Hematopoietic multipotent progenitor cell (in vitro differentiated cells): ENCODE data around the gene OR10V1. TPM values are rescaled to one million over a fixed set of nuclear protein-coding genes. Genes with fewer than 3 reads are reported as not detected.
"Not testable (repeated sequence)": the region's sequence is repeated elsewhere in the genome, so short reads cannot be mapped to it uniquely, and the experiment has no call there.

Experiments used
- DNase-seq, 3 donors: peaks; one replicate each; pipeline ENCODE4 v3.0.0-alpha.2; 2011 to 2015; ENCODE audit warnings: low read depth in 2 of 3, low spot score in 2 of 3
- total RNA-seq: library from RNA; depleted of rRNA; stranded (reverse); fragments of >200 nt; gene quantifications from one replicate; pipeline ENCODE4 v1.2.3, GENCODE V29; 2012

OR10V1 gene
- total RNA-seq, 1 donor: not detected

DNA sequence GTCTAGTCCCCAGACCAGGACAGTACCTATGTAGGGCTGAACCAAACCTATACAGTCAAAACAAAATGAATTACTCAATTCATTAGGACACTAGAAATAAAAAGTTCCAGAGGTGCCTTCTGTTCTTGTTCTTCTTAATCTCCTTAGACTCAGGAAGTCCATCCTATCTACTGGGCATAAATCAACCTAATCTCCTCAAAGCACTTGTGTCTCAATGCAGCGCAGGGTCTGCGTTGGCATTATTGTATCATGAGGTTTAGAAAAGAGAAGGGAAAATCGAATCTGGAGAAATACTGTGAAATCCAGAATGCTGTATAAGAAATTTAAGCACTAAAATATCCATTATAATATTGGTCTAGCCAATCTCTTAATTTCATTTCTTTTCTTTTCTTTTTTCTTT, 2.4 kb upstream of the OR10V1 start:
- DNase-seq: peak in 1 of 3 donors; percentile 25

- no peak for DNase-seq
These were observed 3.4 kb downstream of the OR10V1 start for GRCh38 chr11:59710136-59710847.

GRCh38 chr11:59708537-59708936, 5.1 kb downstream of the OR10V1 start:
- no peak for DNase-seq

- no peak for DNase-seq
These were observed 6.3 kb downstream of the OR10V1 start for GRCh38 chr11:59707371-59707770.

DNA sequence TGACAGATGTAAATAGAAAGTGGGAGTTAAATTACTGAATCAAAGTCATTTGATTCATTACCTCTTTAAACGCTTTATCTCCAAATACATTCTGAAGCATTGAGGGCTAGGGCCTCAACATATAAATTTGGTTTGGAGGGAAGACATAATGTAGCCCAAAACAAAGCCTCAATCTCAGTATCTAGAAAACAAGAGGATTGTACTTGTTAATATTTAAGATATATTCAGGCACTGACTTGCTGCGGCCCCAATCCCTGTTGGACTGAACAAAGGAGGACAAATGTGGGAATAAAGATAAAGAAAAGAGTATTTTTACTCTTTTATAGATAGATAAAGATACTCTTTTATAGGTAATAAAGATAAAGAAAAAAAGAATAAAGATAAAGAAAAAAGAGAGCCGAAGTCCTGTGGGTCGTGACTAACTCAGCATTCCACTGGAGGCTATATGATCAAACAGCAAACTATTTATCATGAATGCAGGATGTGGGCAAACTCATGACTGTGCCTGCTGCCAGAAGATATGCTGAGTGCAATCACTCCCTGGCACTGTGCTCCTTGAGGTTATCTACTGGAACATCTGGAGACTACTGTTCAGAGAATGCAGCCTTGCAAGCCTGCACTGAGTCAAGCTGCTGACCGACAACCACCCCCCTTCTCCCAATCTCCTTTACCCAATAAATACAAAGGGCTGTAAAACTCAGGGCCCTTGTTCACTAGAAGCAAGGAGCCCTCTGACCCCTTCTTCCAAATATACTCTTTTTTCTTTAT, 6.9 kb downstream of the OR10V1 start:
- DNase-seq: peak in 2 of 3 donors; percentile 36 to 40

DNA sequence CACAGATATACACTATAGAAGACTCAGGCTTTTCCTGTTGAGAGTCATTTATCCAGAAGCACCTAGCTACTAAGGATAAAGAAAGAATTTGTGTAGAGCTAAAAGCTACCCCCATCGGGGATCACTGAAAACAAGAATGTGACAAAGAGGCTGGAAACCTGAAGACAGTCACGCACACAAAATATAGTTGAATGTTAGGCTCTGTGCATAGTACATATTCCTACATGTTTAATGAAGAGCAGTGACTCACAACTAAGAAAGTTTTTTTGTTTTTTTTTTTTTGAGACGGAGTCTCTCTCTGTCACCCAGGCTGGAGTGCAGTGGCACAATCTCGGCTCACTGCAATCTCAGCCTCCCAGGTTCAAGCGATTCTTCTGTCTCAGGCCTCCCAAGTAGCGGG, 8.4 kb downstream of the OR10V1 start:
- no peak for DNase-seq

- DNase-seq: not testable (repeated sequence)
These were observed 10.1 kb downstream of the OR10V1 start for GRCh38 chr11:59703515-59703914.

- not testable (repeated sequence) for DNase-seq
These were observed 13.5 kb downstream of the OR10V1 start for GRCh38 chr11:59700157-59700556.

DNA sequence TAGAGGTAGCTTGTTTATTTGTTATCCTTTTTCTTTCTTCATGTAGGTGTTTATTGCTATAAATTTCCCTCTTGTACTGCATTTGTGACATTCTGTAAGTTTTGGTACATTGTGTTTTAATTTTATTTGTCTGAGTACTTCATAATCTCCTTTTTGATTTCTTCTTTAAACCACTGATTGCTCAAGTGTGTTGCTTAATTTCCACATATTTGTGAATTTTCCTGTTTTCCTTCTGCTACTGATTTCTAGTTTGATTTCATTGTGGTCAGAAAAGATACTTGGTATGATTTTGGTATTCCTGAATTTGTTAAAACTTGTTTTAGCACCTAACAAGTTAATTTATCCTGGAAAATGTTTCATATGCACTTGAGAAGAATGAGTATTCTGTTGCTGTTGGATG, 15.1 kb downstream of the OR10V1 start:
- DNase-seq: no peak

GRCh38 chr11:59692915-59693314, 20.7 kb downstream of the OR10V1 start:
- DNase-seq: no peak

DNA sequence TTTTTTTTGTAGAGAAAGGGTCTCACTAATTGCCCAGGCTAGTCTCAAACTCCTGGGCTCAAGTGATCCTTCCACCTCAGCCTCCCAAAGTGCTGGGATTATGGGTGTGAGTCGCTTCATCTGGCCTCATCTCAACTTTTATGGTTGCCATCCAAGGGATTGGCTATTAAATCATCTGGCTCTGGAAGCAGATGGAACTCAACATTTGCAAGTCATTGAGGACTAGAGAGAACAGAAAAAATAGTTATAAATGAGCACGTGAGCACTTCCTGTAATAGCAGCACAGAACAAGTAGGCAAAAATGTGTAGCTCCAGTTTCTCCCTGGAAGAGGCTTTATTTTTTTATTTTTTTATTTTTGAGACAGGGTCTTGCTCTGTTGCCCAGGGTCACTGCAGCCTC, 22.5 kb downstream of the OR10V1 start:
- DNase-seq: no peak

DNA sequence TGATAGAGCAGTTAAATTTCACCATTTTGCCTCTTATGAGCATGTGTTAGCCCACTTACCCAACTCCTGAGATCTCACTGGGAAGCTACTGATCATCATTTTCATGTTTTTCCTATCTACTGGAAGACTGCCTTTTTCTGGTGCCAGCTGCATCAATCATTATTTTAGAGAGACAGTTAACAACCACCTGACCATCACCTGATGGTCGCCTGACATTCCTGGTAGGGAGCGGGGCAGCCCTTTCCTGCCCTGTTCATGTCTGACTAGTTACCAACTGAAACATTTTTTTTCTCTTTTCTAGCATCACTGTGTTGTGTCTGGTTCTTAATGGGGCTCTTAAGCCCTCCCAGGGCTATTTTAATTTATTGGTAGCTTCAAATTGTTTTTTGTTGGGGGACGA, 24.6 kb downstream of the OR10V1 start:
- no peak for DNase-seq

DNA sequence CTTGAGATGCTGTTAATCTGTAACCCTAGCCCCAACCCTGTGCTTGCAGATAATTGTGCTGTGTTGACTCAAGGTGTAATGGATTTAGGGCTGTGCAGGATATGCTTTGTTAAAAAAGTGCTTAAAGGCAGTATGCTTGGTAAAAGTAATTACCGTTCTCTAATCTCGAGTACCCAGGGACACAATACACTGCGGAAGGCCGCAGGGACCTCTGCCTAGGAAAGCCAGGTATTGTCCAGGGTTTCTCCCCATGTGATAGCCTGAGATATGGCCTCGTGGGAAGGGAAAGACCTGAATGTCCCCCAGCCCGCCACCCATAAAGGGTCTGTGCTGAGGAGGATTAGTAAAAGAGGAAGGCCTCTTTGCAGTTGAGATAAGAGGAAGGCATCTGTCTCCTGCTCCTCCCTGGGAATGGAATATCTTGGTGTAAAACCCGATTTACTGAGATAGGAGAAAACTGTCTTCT, 32.4 kb downstream of the OR10V1 start:
- DNase-seq: not testable (repeated sequence)

DNA sequence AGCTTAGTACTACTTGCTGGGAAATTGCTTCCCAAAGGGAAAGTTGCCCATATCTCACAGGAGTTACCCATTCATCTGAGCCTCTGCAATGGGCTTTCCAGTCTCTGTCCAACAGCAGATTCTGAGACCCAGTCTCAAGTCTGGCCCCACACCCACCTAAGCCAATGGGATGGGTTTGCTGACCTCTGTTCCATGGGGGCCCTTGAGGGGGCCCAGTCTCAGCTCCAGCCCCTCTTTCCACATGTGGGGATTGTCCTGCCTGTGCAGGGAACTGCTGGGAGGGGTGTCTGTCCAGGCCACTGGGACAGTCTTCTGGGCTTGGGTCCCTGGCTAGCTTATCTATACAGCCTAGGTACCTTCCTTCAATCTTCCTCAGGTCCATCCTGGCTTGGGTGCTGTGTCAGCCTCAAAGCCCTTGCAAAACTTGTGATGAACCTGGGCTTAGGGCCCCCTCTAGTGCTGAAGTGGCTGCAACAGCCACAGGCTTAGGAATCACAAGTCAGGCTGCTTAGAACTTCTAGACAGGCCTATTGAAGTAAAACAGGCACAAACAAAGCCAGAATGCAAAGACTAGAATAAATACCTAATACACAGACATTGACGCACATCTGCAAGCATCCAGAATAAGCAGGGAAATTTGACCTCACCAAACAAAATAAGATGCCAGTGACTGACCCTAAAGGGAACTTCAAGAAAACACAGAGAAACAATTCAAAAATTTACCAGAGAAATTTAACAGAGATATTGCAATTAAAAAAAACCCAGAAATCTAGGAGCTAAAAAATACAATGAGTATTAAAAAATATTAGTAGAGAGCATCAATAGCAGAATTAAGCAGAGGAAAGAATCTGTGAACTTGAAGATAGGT, 33.1 kb downstream of the OR10V1 start:
- DNase-seq: peak; percentile 16 to 86 (median 67)

GRCh38 chr11:59679347-59679746, 34.3 kb downstream of the OR10V1 start:
- DNase-seq: no peak

- no peak for DNase-seq
These were observed 34.9 kb downstream of the OR10V1 start for GRCh38 chr11:59678813-59679165.

DNA sequence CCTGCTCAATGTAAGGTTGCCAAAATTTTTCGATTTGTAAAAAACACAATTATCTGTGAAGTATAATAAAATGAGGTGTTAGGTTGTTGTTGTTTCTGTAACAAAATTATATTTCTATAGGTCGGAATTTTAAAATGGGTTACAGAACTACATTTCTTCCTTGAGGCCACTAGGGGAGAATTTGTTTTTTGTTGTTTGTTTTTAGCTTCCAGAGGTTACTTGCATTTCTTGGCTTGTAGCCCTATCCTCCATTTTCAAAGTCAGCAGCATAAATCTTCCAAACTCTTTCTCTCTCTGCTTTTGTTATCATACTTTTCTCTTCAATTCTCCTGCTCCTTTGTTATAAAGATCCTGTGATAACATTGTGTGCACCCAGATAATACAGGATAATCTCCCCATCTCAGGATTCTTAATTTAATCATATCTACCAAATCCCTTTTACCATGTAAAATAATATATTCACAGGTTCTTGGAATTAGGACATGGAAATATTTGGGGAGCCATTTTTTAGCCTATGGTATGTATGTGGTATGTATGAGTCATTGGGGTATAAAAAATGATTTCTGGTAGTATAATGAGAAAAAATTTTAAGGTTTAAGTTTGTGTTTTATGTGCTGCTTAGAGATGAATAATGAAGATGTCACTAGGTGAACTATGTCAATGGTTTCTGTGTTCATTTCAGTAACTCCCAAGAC, 35.4 kb downstream of the OR10V1 start:
- no peak for DNase-seq

GRCh38 chr11:59676205-59676604, 37.4 kb downstream of the OR10V1 start:
- no peak for DNase-seq

- DNase-seq: no peak
These were observed 39.4 kb downstream of the OR10V1 start for GRCh38 chr11:59674291-59674690.

DNA sequence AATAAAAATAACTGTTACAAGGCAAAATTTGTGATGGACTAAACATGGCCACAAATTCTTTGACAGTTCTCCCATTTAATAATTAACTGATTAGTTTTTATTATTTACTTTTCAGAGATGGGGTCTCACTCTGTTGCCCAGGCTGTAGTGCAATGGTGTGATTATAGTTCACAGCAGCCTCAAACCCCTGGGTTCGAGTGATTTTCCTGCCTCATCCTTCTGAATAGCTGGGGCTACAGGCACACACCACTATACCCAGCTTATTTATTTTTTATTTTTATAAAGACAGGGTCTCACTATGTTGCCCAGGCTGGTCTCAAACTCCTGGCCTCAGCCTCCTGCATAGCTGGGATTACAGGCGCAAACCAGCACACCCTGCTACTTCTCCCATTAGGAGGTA, 40.4 kb downstream of the OR10V1 start:
- DNase-seq: no peak

GRCh38 chr11:59671471-59671870, 42.2 kb downstream of the OR10V1 start:
- no peak for DNase-seq
